WTC11 (cell line): ENCODE data around the gene P2RX4.

ENCODE experiments used
- CBFB ChIP-seq: sonication (generic); formaldehyde crosslinking; IDR thresholded peaks from 2 replicates; pipeline ENCODE4 v1.8.1; 2022; ENCODE audit warnings: mild to moderate bottlenecking, low read depth, missing genetic modification reagents
- CREB1 ChIP-seq: sonication (generic); formaldehyde crosslinking; IDR thresholded peaks from 2 replicates; pipeline ENCODE4 v1.8.0; 2023; ENCODE audit warnings: mild to moderate bottlenecking, missing genetic modification reagents
- FOXJ3 ChIP-seq: sonication (generic); formaldehyde crosslinking; IDR thresholded peaks from 2 replicates; pipeline ENCODE4 v1.9.0; 2021; ENCODE audit warnings: missing genetic modification reagents, mild to moderate bottlenecking, borderline replicate concordance
- FOXP1 ChIP-seq: sonication (generic); formaldehyde crosslinking; IDR thresholded peaks from 2 replicates; pipeline ENCODE4 v1.8.0; 2022; ENCODE audit warnings: missing genetic modification reagents, mild to moderate bottlenecking, moderate library complexity, borderline replicate concordance
- MYBL2 ChIP-seq: sonication (generic); formaldehyde crosslinking; IDR thresholded peaks from 2 replicates; pipeline ENCODE4 v1.8.1; 2023; ENCODE audit warnings: mild to moderate bottlenecking, moderate library complexity, missing genetic modification reagents
- NR1H2 ChIP-seq: sonication (generic); formaldehyde crosslinking; IDR thresholded peaks from 2 replicates; pipeline ENCODE4 v1.9.0; 2021; ENCODE audit warnings: mild to moderate bottlenecking, moderate library complexity, missing genetic modification reagents
- RELA ChIP-seq: sonication (generic); formaldehyde crosslinking; IDR thresholded peaks from 2 replicates; pipeline ENCODE4 v1.8.1; 2022; ENCODE audit warnings: missing genetic modification reagents, mild to moderate bottlenecking, borderline replicate concordance
- SMAD4 ChIP-seq: sonication (generic); formaldehyde crosslinking; IDR thresholded peaks from 2 replicates; pipeline ENCODE4 v1.8.0; 2022; ENCODE audit warnings: mild to moderate bottlenecking, missing genetic modification reagents
- ZNF532 ChIP-seq: fragments of 250-450 bp; sonication (Bioruptor Pico); IDR thresholded peaks from 2 replicates; pipeline ENCODE4 v1.9.0; 2021; ENCODE audit warnings: mild to moderate bottlenecking, borderline replicate concordance
- TF ChIP-seq, protein P1 (sequence below): fragments of 200-600 bp; IDR thresholded peaks from 2 replicates; pipeline ENCODE4 v1.8.0; 2022; ENCODE audit warnings: antibody characterized with exemption
- TF ChIP-seq, protein P2 (sequence below): sonication (generic); formaldehyde crosslinking; IDR thresholded peaks from 2 replicates; pipeline ENCODE4 v1.8.0; 2022; ENCODE audit warnings: missing genetic modification reagents
- TF ChIP-seq, protein P3 (sequence below): sonication (generic); formaldehyde crosslinking; IDR thresholded peaks from 2 replicates; pipeline ENCODE4 v1.8.1; 2022; ENCODE audit warnings: low read depth, missing genetic modification reagents, borderline replicate concordance
- TF ChIP-seq, protein P4 (sequence below): sonication (generic); formaldehyde crosslinking; conservative IDR thresholded peaks from 2 replicates; pipeline ENCODE4 v1.8.1; 2022; ENCODE audit warnings: mild to moderate bottlenecking, missing genetic modification reagents

- TF ChIP-seq CREB1 (CRISPR knock-in tag) (no peak), MYBL2 (CRISPR knock-in tag) (no peak), FOXP1 (CRISPR knock-in tag) (no peak), RELA (CRISPR knock-in tag) (no peak), SMAD4 (CRISPR knock-in tag) (no peak), FOXJ3 (CRISPR knock-in tag) (no peak), CBFB (CRISPR knock-in tag) (no peak), ZNF532 (CRISPR knock-in tag) (no peak), NR1H2 (CRISPR knock-in tag) (no peak)
- TF ChIP-seq, protein P1, sequence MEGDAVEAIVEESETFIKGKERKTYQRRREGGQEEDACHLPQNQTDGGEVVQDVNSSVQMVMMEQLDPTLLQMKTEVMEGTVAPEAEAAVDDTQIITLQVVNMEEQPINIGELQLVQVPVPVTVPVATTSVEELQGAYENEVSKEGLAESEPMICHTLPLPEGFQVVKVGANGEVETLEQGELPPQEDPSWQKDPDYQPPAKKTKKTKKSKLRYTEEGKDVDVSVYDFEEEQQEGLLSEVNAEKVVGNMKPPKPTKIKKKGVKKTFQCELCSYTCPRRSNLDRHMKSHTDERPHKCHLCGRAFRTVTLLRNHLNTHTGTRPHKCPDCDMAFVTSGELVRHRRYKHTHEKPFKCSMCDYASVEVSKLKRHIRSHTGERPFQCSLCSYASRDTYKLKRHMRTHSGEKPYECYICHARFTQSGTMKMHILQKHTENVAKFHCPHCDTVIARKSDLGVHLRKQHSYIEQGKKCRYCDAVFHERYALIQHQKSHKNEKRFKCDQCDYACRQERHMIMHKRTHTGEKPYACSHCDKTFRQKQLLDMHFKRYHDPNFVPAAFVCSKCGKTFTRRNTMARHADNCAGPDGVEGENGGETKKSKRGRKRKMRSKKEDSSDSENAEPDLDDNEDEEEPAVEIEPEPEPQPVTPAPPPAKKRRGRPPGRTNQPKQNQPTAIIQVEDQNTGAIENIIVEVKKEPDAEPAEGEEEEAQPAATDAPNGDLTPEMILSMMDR: no peak
- TF ChIP-seq, protein P2, sequence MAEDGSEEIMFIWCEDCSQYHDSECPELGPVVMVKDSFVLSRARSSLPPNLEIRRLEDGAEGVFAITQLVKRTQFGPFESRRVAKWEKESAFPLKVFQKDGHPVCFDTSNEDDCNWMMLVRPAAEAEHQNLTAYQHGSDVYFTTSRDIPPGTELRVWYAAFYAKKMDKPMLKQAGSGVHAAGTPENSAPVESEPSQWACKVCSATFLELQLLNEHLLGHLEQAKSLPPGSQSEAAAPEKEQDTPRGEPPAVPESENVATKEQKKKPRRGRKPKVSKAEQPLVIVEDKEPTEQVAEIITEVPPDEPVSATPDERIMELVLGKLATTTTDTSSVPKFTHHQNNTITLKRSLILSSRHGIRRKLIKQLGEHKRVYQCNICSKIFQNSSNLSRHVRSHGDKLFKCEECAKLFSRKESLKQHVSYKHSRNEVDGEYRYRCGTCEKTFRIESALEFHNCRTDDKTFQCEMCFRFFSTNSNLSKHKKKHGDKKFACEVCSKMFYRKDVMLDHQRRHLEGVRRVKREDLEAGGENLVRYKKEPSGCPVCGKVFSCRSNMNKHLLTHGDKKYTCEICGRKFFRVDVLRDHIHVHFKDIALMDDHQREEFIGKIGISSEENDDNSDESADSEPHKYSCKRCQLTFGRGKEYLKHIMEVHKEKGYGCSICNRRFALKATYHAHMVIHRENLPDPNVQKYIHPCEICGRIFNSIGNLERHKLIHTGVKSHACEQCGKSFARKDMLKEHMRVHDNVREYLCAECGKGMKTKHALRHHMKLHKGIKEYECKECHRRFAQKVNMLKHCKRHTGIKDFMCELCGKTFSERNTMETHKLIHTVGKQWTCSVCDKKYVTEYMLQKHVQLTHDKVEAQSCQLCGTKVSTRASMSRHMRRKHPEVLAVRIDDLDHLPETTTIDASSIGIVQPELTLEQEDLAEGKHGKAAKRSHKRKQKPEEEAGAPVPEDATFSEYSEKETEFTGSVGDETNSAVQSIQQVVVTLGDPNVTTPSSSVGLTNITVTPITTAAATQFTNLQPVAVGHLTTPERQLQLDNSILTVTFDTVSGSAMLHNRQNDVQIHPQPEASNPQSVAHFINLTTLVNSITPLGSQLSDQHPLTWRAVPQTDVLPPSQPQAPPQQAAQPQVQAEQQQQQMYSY (CRISPR knock-in tag): no peak
- TF ChIP-seq, protein P3, sequence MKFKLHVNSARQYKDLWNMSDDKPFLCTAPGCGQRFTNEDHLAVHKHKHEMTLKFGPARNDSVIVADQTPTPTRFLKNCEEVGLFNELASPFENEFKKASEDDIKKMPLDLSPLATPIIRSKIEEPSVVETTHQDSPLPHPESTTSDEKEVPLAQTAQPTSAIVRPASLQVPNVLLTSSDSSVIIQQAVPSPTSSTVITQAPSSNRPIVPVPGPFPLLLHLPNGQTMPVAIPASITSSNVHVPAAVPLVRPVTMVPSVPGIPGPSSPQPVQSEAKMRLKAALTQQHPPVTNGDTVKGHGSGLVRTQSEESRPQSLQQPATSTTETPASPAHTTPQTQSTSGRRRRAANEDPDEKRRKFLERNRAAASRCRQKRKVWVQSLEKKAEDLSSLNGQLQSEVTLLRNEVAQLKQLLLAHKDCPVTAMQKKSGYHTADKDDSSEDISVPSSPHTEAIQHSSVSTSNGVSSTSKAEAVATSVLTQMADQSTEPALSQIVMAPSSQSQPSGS (CRISPR knock-in tag): no peak
- TF ChIP-seq, protein P4, sequence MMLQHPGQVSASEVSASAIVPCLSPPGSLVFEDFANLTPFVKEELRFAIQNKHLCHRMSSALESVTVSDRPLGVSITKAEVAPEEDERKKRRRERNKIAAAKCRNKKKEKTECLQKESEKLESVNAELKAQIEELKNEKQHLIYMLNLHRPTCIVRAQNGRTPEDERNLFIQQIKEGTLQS (CRISPR knock-in tag): no peak
Measured at GRCh38 chr12:121184984-121185889, 24.7 kb upstream of the P2RX4 start.
